OCI-LY1 (cell line): ENCODE data around the gene MEOX2.

Source experiments
- H2AFZ ChIP-seq: fragments of 200-600 bp; sonication (generic), shearing (Covaris generic); 2 replicates; pipeline ENCODE4 v1.6.0; 2014; ENCODE audit warnings: antibody characterized with exemption, mild to moderate bottlenecking, low read length
- H3F3A ChIP-seq: fragments of 200-600 bp; sonication (generic), shearing (Covaris generic); 2 replicates; pipeline ENCODE4 v1.6.0; 2014; ENCODE audit warnings: mild to moderate bottlenecking, antibody characterized with exemption, low read length, moderate library complexity; ENCODE audit not compliant: insufficient read depth
- H3K27ac ChIP-seq: fragments of 200-600 bp; sonication (generic); 2 replicates; pipeline ENCODE4 v1.5.1; 2014; ENCODE audit warnings: low read length, mixed run types, mild to moderate bottlenecking, low read depth; ENCODE audit not compliant: poor library complexity, severe bottlenecking
- H3K27me3 ChIP-seq: fragments of 200-600 bp; sonication (generic); 2 replicates; pipeline ENCODE4 v1.6.0; 2014; ENCODE audit warnings: antibody characterized with exemption, mild to moderate bottlenecking, low read length, moderate library complexity; ENCODE audit not compliant: insufficient read depth
- H3K36me3 ChIP-seq: fragments of 200-600 bp; sonication (generic); 2 replicates; pipeline ENCODE4 v1.6.1; 2014; ENCODE audit warnings: mild to moderate bottlenecking, antibody characterized with exemption, low read length, moderate library complexity, mixed read lengths; ENCODE audit not compliant: insufficient read depth
- H3K4me1 ChIP-seq: fragments of 200-600 bp; sonication (generic); 2 replicates; pipeline ENCODE4 v1.5.1; 2014; ENCODE audit warnings: mild to moderate bottlenecking, low read length, moderate library complexity; ENCODE audit not compliant: insufficient read depth, severe bottlenecking
- H3K4me2 ChIP-seq: fragments of 200-600 bp; sonication (generic), shearing (Covaris generic); 2 replicates; pipeline ENCODE4 v1.6.1; 2014; ENCODE audit warnings: low read length
- H3K4me3 ChIP-seq: fragments of 200-600 bp; sonication (generic); 2 replicates; pipeline ENCODE4 v1.5.1; 2014; ENCODE audit warnings: low read length, low read depth, mild to moderate bottlenecking, mixed read lengths; ENCODE audit not compliant: poor library complexity, severe bottlenecking
- H3K79me2 ChIP-seq: fragments of 200-600 bp; shearing (Covaris generic); 2 replicates; pipeline ENCODE4 v1.6.1; 2016; ENCODE audit warnings: mixed run types, low read length, mixed read lengths; ENCODE audit not compliant: insufficient read depth
- H3K9ac ChIP-seq: fragments of 200-600 bp; sonication (generic), shearing (Covaris generic); 2 replicates; pipeline ENCODE4 v1.6.1; 2014; ENCODE audit warnings: mild to moderate bottlenecking, low read length, mixed read lengths
- H3K9me2 ChIP-seq: fragments of 200-600 bp; sonication (generic), shearing (Covaris generic); 2 replicates; pipeline ENCODE4 v1.6.1; 2014; ENCODE audit warnings: low read depth, mild to moderate bottlenecking, low read length, mixed read lengths
- H3K9me3 ChIP-seq: fragments of 200-600 bp; shearing (Covaris generic); 2 replicates; pipeline ENCODE4 v1.6.1; 2014; ENCODE audit warnings: low read length, mixed read lengths
- H4K20me1 ChIP-seq: fragments of 200-600 bp; sonication (generic), shearing (Covaris generic); 2 replicates; pipeline ENCODE4 v1.6.0; 2016; ENCODE audit warnings: mild to moderate bottlenecking, low read length; ENCODE audit not compliant: insufficient read depth
- CTCF ChIP-seq: fragments of 200-600 bp; sonication (generic), shearing (Covaris generic); IDR thresholded peaks from 2 replicates; pipeline ENCODE4 v1.5.1; 2017; ENCODE audit warnings: mild to moderate bottlenecking, antibody characterized with exemption, low read length, moderate library complexity, mixed read lengths
- EZH2 ChIP-seq: fragments of 200-600 bp; sonication (generic), shearing (Covaris generic); IDR thresholded peaks from 2 replicates; pipeline ENCODE4 v1.8.0; 2017; ENCODE audit warnings: borderline replicate concordance, mixed run types, mild to moderate bottlenecking, antibody characterized with exemption, low read length, moderate library complexity, mixed read lengths

MEOX2 gene

GRCh38 chr7:15584575-15584974 lies 101.9 kb downstream of the MEOX2 start:
- H3K27ac ChIP-seq = no peak overlapping the region
- H3K27me3 ChIP-seq = no peaks in the 10 kb centered on the region
- H3K4me2 ChIP-seq = no peak overlapping the region
- no peaks in the 10 kb centered on the region for H3K9me2 ChIP-seq
- no peaks in the 10 kb centered on the region for H3K36me3 ChIP-seq
- H3K4me1 ChIP-seq = no peaks in the 10 kb centered on the region
- TF ChIP-seq CTCF (no peak), EZH2 (no peak)
- no peaks in the 10 kb centered on the region for H4K20me1 ChIP-seq
- H3K4me3 ChIP-seq = no peak overlapping the region
- no peak overlapping the region for H3K9ac ChIP-seq
- no peak overlapping the region for H2AFZ ChIP-seq
- peaks cover 7% of the 10 kb centered on the region; the same call in 1 of the 2 replicates for H3K9me3 ChIP-seq
- H3K79me2 ChIP-seq = no peaks in the 10 kb centered on the region
- H3F3A ChIP-seq = no peaks in the 10 kb centered on the region

DNA sequence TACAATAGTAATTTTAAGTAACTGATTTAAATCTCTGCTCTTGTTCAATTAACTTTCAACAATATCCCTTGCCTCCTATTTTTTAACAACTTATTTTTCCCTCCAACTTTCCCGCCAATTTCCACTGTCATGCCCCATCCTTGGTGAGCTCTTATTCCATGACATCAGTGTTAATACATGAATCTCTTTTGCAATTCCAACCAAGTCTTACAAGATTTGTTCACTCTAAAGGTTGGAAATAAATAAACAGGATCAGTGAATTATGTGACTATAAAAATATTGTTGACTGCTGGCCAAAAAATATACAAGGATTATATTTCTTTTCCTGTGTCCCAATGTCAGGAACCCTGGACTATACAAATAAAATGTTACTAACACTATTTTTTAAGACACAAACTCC lies 103.7 kb downstream of the MEOX2 start:
- no peak overlapping the region for H2AFZ ChIP-seq
- H3K9me2 ChIP-seq = no peaks in the 10 kb centered on the region
- H4K20me1 ChIP-seq = no peaks in the 10 kb centered on the region
- no peaks in the 10 kb centered on the region for H3K79me2 ChIP-seq
- H3K4me3 ChIP-seq = no peak overlapping the region
- no peaks in the 10 kb centered on the region for H3K27me3 ChIP-seq
- no peak overlapping the region for H3K4me2 ChIP-seq
- no peaks in the 10 kb centered on the region for H3K4me1 ChIP-seq
- no peaks in the 10 kb centered on the region for H3F3A ChIP-seq
- no peaks in the 10 kb centered on the region for H3K36me3 ChIP-seq
- TF ChIP-seq EZH2 = no peak
- TF ChIP-seq CTCF = no peak
- H3K27ac ChIP-seq = no peak overlapping the region
- peaks cover 7% of the 10 kb centered on the region; the same call in 1 of the 2 replicates for H3K9me3 ChIP-seq
- no peak overlapping the region for H3K9ac ChIP-seq

- Histone ChIP-seq H3K36me3 (no peaks in the 10 kb centered on the region), H3K4me3 (no peak overlapping the region), H3F3A (no peaks in the 10 kb centered on the region), H3K27me3 (no peaks in the 10 kb centered on the region), H3K9ac (no peak overlapping the region), H4K20me1 (no peaks in the 10 kb centered on the region), H3K9me3 (peaks cover 7% of the 10 kb centered on the region; the same call in 1 of the 2 replicates), H3K79me2 (no peaks in the 10 kb centered on the region), H3K4me1 (no peaks in the 10 kb centered on the region), H3K27ac (no peak overlapping the region), H3K9me2 (no peaks in the 10 kb centered on the region), H2AFZ (no peak overlapping the region), H3K4me2 (no peak overlapping the region)
- no peak for TF ChIP-seq EZH2
Observed at GRCh38 chr7:15581352-15581951, 105.0 kb downstream of the MEOX2 start.
